Measurements from ENCODE around the gene APOL6.

Gene APOL6

GRCh38 chr22:35629406-35630216, 18.6 kb upstream of the APOL6 start:
- H3K4me3 ChIP-seq (ENCODE audit: low read length in 2 of 2) = no peak overlapping the region
- H3K36me3 ChIP-seq (replicated peaks in 1 of 2; ENCODE audit: control insufficient read depth in 2 of 2, insufficient read depth in 2 of 2, low read length in 2 of 2) = no peaks in the 10 kb centered on the region
- H4K8ac ChIP-seq (ENCODE audit: low read depth, low read length) = no peak overlapping the region

GRCh38 chr22:35630387-35630793, 17.9 kb upstream of the APOL6 start:
- no peak for DNase-seq (ENCODE audit: low spot score)
- Histone ChIP-seq H3K14ac (ENCODE audit: low read length) (no peak overlapping the region), H2AK5ac (ENCODE audit: low read depth, low read length) (no peak overlapping the region), H3K4me3 (ENCODE audit: low read length in 2 of 2) (no peak overlapping the region), H3K4ac (ENCODE audit: low read length) (no peak overlapping the region), H3K27ac (replicated peaks; ENCODE audit: low read length) (no peak overlapping the region), H2AFZ (ENCODE audit: low read length) (peak overlapping the region; percentile 25), H3K4me2 (ENCODE audit: insufficient read depth, low read length, poor library complexity, severe bottlenecking) (no peak overlapping the region), H2BK5ac (ENCODE audit: low read length) (no peak overlapping the region), H3K9me3 (replicated peaks in 1 of 2; ENCODE audit: control insufficient read depth in 2 of 2, insufficient read depth in 1 of 2, low read depth in 1 of 2, low read length in 2 of 2) (peaks cover 0 to 9% of the 10 kb centered on the region in 2 donors), H3K9ac (ENCODE audit: low read depth, low read length, poor library complexity) (no peak overlapping the region), H3K23ac (ENCODE audit: low read depth, low read length, poor library complexity) (no peak overlapping the region), H2BK12ac (ENCODE audit: low read length) (no peak overlapping the region), H2BK120ac (ENCODE audit: low read depth, low read length) (no peak overlapping the region), H4K8ac (ENCODE audit: low read depth, low read length) (no peak overlapping the region), H3K18ac (ENCODE audit: low read length) (no peak overlapping the region), H2BK15ac (ENCODE audit: low read length) (no peak overlapping the region), H3K36me3 (replicated peaks in 1 of 2; ENCODE audit: control insufficient read depth in 2 of 2, insufficient read depth in 2 of 2, low read length in 2 of 2) (no peaks in the 10 kb centered on the region), H4K91ac (ENCODE audit: low read depth, low read length, poor library complexity) (no peak overlapping the region), H3K79me1 (ENCODE audit: low read depth, low read length) (peaks cover 4% of the 10 kb centered on the region), H3K27me3 (ENCODE audit: control insufficient read depth in 3 of 3, insufficient read depth in 3 of 3, low read depth in 1 of 3, low read length in 3 of 3) (peaks cover 0 to 4% (median 0%) of the 10 kb centered on the region in 3 experiments), H3K4me1 (ENCODE audit: control insufficient read depth in 2 of 2, insufficient read depth in 1 of 2, low read depth in 1 of 2, low read length in 2 of 2) (peaks cover 0 to 10% of the 10 kb centered on the region in 2 donors)
- no CpG with 5 or more reads among the region's 4 CpGs for WGBS, 2 donors (ENCODE audit: extremely low coverage in 2 of 2, insufficient read length in 2 of 2, insufficient replicate concordance in 1 of 2)

More at GRCh38 chr22:35629406-35630216, 18.6 kb upstream of the APOL6 start:
- H2BK5ac ChIP-seq (ENCODE audit: low read length) = no peak overlapping the region
- H3K9me3 ChIP-seq (replicated peaks in 1 of 2; ENCODE audit: control insufficient read depth in 2 of 2, insufficient read depth in 1 of 2, low read depth in 1 of 2, low read length in 2 of 2) = peaks cover 0 to 9% of the 10 kb centered on the region in 2 donors
- H3K4me2 ChIP-seq (ENCODE audit: insufficient read depth, low read length, poor library complexity, severe bottlenecking) = no peak overlapping the region
- no peak overlapping the region for H2BK15ac ChIP-seq (ENCODE audit: low read length)
- no peak overlapping the region for H3K4ac ChIP-seq (ENCODE audit: low read length)
- no peak overlapping the region for H2BK120ac ChIP-seq (ENCODE audit: low read depth, low read length)
- H3K27ac ChIP-seq (replicated peaks; ENCODE audit: low read length) = no peak overlapping the region
- H3K4me1 ChIP-seq (ENCODE audit: control insufficient read depth in 2 of 2, insufficient read depth in 1 of 2, low read depth in 1 of 2, low read length in 2 of 2) = peaks cover 0 to 10% of the 10 kb centered on the region in 2 donors
- H3K9ac ChIP-seq (ENCODE audit: low read depth, low read length, poor library complexity) = no peak overlapping the region
- no peak overlapping the region for H3K23ac ChIP-seq (ENCODE audit: low read depth, low read length, poor library complexity)
- no CpG with 5 or more reads among the region's 9 CpGs for WGBS, 2 donors (ENCODE audit: extremely low coverage in 2 of 2, insufficient read length in 2 of 2, insufficient replicate concordance in 1 of 2)
- H3K79me1 ChIP-seq (ENCODE audit: low read depth, low read length) = peaks cover 4% of the 10 kb centered on the region
- H4K91ac ChIP-seq (ENCODE audit: low read depth, low read length, poor library complexity) = no peak overlapping the region
- peaks cover 0 to 4% (median 0%) of the 10 kb centered on the region in 3 experiments for H3K27me3 ChIP-seq (ENCODE audit: control insufficient read depth in 3 of 3, insufficient read depth in 3 of 3, low read depth in 1 of 3, low read length in 3 of 3)
- no peak overlapping the region for H3K18ac ChIP-seq (ENCODE audit: low read length)
- DNase-seq (ENCODE audit: low spot score) = no peak
- H2AK5ac ChIP-seq (ENCODE audit: low read depth, low read length) = no peak overlapping the region
- peak overlapping the region; percentile 7 for H2AFZ ChIP-seq (ENCODE audit: low read length)
- no peak overlapping the region for H3K14ac ChIP-seq (ENCODE audit: low read length)
- H2BK12ac ChIP-seq (ENCODE audit: low read length) = no peak overlapping the region

- H3K79me1 ChIP-seq (ENCODE audit: low read depth, low read length) = peaks cover 4% of the 10 kb centered on the region
These were observed 17.4 kb upstream of the APOL6 start for GRCh38 chr22:35630891-35631290.

GRCh38 chr22:35631597-35631996, 16.6 kb upstream of the APOL6 start:
- peaks cover 0 to 7% of the 10 kb centered on the region in 2 donors for H3K9me3 ChIP-seq (replicated peaks in 1 of 2; ENCODE audit: control insufficient read depth in 2 of 2, insufficient read depth in 1 of 2, low read depth in 1 of 2, low read length in 2 of 2)
- no peak overlapping the region for H2BK5ac ChIP-seq (ENCODE audit: low read length)
- H3K4me2 ChIP-seq (ENCODE audit: insufficient read depth, low read length, poor library complexity, severe bottlenecking) = no peak overlapping the region
- H3K27ac ChIP-seq (replicated peaks; ENCODE audit: low read length) = no peak overlapping the region
- H3K79me1 ChIP-seq (ENCODE audit: low read depth, low read length) = peaks cover 4% of the 10 kb centered on the region
- no peak overlapping the region for H3K4me3 ChIP-seq (ENCODE audit: low read length in 2 of 2)
- H2AFZ ChIP-seq (ENCODE audit: low read length) = no peak overlapping the region
- no peak overlapping the region for H3K4ac ChIP-seq (ENCODE audit: low read length)
- no peak overlapping the region for H3K9ac ChIP-seq (ENCODE audit: low read depth, low read length, poor library complexity)
- H2BK12ac ChIP-seq (ENCODE audit: low read length) = no peak overlapping the region
- H3K18ac ChIP-seq (ENCODE audit: low read length) = no peak overlapping the region
- no peak overlapping the region for H2BK15ac ChIP-seq (ENCODE audit: low read length)
- no peak overlapping the region for H3K23ac ChIP-seq (ENCODE audit: low read depth, low read length, poor library complexity)
- H4K8ac ChIP-seq (ENCODE audit: low read depth, low read length) = no peak overlapping the region
- no peak overlapping the region for H4K91ac ChIP-seq (ENCODE audit: low read depth, low read length, poor library complexity)
- WGBS, 2 donors (ENCODE audit: extremely low coverage in 2 of 2, insufficient read length in 2 of 2, insufficient replicate concordance in 1 of 2) = no CpG with 5 or more reads among the region's 5 CpGs
- H3K36me3 ChIP-seq (replicated peaks in 1 of 2; ENCODE audit: control insufficient read depth in 2 of 2, insufficient read depth in 2 of 2, low read length in 2 of 2) = no peaks in the 10 kb centered on the region
- peaks cover 0 to 4% (median 0%) of the 10 kb centered on the region in 3 experiments for H3K27me3 ChIP-seq (ENCODE audit: control insufficient read depth in 3 of 3, insufficient read depth in 3 of 3, low read depth in 1 of 3, low read length in 3 of 3)
- no peak overlapping the region for H2AK5ac ChIP-seq (ENCODE audit: low read depth, low read length)
- H3K4me1 ChIP-seq (ENCODE audit: control insufficient read depth in 2 of 2, insufficient read depth in 1 of 2, low read depth in 1 of 2, low read length in 2 of 2) = peaks cover 0 to 10% of the 10 kb centered on the region in 2 donors
- DNase-seq (ENCODE audit: low spot score) = no peak
- no peak overlapping the region for H3K14ac ChIP-seq (ENCODE audit: low read length)
- no peak overlapping the region for H2BK120ac ChIP-seq (ENCODE audit: low read depth, low read length)

More at GRCh38 chr22:35630891-35631290, 17.4 kb upstream of the APOL6 start:
- Histone ChIP-seq H3K27me3 (ENCODE audit: control insufficient read depth in 3 of 3, insufficient read depth in 3 of 3, low read depth in 1 of 3, low read length in 3 of 3) (peaks cover 0 to 4% (median 0%) of the 10 kb centered on the region in 3 experiments), H3K4ac (ENCODE audit: low read length) (no peak overlapping the region), H3K4me3 (ENCODE audit: low read length in 2 of 2) (no peak overlapping the region), H3K23ac (ENCODE audit: low read depth, low read length, poor library complexity) (no peak overlapping the region), H4K8ac (ENCODE audit: low read depth, low read length) (no peak overlapping the region), H3K9ac (ENCODE audit: low read depth, low read length, poor library complexity) (no peak overlapping the region), H3K4me2 (ENCODE audit: insufficient read depth, low read length, poor library complexity, severe bottlenecking) (no peak overlapping the region), H2BK120ac (ENCODE audit: low read depth, low read length) (no peak overlapping the region), H3K18ac (ENCODE audit: low read length) (no peak overlapping the region), H3K14ac (ENCODE audit: low read length) (no peak overlapping the region), H2AK5ac (ENCODE audit: low read depth, low read length) (no peak overlapping the region), H2BK15ac (ENCODE audit: low read length) (no peak overlapping the region), H2AFZ (ENCODE audit: low read length) (peak overlapping the region; percentile 25), H3K36me3 (replicated peaks in 1 of 2; ENCODE audit: control insufficient read depth in 2 of 2, insufficient read depth in 2 of 2, low read length in 2 of 2) (no peaks in the 10 kb centered on the region), H3K4me1 (ENCODE audit: control insufficient read depth in 2 of 2, insufficient read depth in 1 of 2, low read depth in 1 of 2, low read length in 2 of 2) (peaks cover 0 to 10% of the 10 kb centered on the region in 2 donors), H2BK5ac (ENCODE audit: low read length) (no peak overlapping the region), H4K91ac (ENCODE audit: low read depth, low read length, poor library complexity) (no peak overlapping the region), H3K27ac (replicated peaks; ENCODE audit: low read length) (no peak overlapping the region), H2BK12ac (ENCODE audit: low read length) (no peak overlapping the region), H3K9me3 (replicated peaks in 1 of 2; ENCODE audit: control insufficient read depth in 2 of 2, insufficient read depth in 1 of 2, low read depth in 1 of 2, low read length in 2 of 2) (peaks cover 0 to 7% of the 10 kb centered on the region in 2 donors)
- no CpG with 5 or more reads among the region's 9 CpGs for WGBS, 2 donors (ENCODE audit: extremely low coverage in 2 of 2, insufficient read length in 2 of 2, insufficient replicate concordance in 1 of 2)
- no peak for DNase-seq (ENCODE audit: low spot score)
